ENCODE data around the gene CNTNAP3.
"Not testable (repeated sequence)": the region's sequence is repeated elsewhere in the genome, so short reads cannot be mapped to it uniquely, and the experiment has no call there.

The CNTNAP3 gene

GRCh38 chr9:39062966-39063365, 225.0 kb downstream of the CNTNAP3 start:
- not testable (repeated sequence) for DNase-seq

- DNase-seq: not testable (repeated sequence)
These were observed 233.5 kb downstream of the CNTNAP3 start for GRCh38 chr9:39054453-39054852.

GRCh38 chr9:39046833-39047232, 241.1 kb downstream of the CNTNAP3 start:
- DNase-seq: not testable (repeated sequence)

- DNase-seq: not testable (repeated sequence)
These were observed 245.6 kb downstream of the CNTNAP3 start for GRCh38 chr9:39042352-39042803.

- DNase-seq: not testable (repeated sequence)
These were observed 246.2 kb downstream of the CNTNAP3 start for GRCh38 chr9:39041774-39042173.

- not testable (repeated sequence) for DNase-seq
These were observed 248.8 kb downstream of the CNTNAP3 start for GRCh38 chr9:39039148-39039547.

GRCh38 chr9:39038221-39038620, 249.7 kb downstream of the CNTNAP3 start:
- not testable (repeated sequence) for DNase-seq

GRCh38 chr9:39033849-39034248, 254.1 kb downstream of the CNTNAP3 start:
- not testable (repeated sequence) for DNase-seq

GRCh38 chr9:39030204-39031019, 257.6 kb downstream of the CNTNAP3 start:
- not testable (repeated sequence) for DNase-seq

GRCh38 chr9:39028855-39029254, 259.1 kb downstream of the CNTNAP3 start:
- DNase-seq: not testable (repeated sequence)

GRCh38 chr9:39028168-39028567, 259.8 kb downstream of the CNTNAP3 start:
- DNase-seq: not testable (repeated sequence)

- not testable (repeated sequence) for DNase-seq
These were observed 261.9 kb downstream of the CNTNAP3 start for GRCh38 chr9:39025911-39026588.

Data from stimulated activated naive CD4-positive, alpha-beta T cell (primary cell).